IPS-11a (cell line): ENCODE measurements around the gene WBP2.
"Not testable (repeated sequence)": the region's sequence is repeated elsewhere in the genome, so short reads cannot be mapped to it uniquely, and the experiment has no call there.

ENCODE experiments used
- H3K4me3 ChIP-seq: one replicate; pipeline ENCODE4 v1.5.1; 2013; ENCODE audit warnings: low read depth, low read length, control low read depth

WBP2 gene

DNA sequence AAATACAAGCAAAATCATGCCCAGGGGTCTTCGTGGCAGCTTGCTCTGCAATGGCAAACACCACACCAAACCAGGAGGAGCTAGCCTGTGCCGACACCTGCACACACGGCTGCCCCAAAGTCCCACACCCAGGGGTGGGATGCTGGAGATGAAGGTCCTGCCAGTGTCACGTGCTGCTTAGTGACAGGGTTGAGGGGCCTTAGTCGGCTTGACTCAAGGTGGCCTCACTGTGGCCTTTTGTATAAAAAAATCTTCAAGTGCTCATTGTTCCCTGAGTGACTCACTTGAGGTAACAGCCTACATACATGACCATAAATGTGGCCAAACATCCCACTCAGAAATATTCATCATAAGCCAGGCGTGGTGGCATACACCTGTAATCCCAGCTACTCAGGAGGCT, 34.3 kb upstream of the WBP2 start:
- H3K4me3 ChIP-seq: no peak overlapping the region

DNA sequence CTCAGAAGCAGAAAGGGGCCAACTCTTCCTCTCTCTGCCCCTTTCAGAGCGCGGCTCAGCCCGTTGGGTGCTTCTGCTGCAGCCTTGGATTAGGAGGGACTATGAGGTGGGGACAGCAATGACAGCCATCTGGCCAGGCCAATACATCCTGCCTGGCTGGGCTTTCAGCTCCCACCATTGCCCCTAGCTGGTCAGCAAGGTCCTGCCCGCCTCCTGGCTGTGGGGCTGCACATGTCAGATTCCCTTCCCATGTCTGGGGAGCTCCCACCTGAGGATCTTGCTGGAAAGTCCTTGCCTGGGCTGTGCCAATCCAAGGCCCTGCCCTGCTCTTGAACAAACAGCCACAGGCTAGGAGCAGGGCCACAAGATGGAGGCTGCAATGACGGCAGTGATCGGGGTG, 33.3 kb upstream of the WBP2 start:
- no peak overlapping the region for H3K4me3 ChIP-seq

DNA sequence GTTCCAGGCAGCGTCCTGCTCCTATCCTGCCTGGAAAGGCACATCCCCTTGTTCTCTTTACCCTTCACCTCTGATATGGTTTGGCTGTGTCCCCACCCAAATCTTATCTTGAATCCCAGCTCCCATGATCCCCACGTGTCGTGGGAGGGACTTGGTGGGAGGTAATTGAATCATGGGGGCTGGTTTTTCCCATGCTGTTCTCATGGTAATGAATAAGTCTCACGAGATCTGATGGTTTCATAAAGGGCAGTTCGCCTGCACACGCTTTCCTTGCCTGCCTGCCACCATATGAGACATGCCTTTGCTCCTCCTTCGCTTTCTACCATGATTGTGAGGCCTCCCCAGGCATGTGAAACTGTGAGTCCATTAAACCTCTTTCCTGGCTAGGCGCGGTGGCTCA, 30.7 kb upstream of the WBP2 start:
- not testable (repeated sequence) for H3K4me3 ChIP-seq

DNA sequence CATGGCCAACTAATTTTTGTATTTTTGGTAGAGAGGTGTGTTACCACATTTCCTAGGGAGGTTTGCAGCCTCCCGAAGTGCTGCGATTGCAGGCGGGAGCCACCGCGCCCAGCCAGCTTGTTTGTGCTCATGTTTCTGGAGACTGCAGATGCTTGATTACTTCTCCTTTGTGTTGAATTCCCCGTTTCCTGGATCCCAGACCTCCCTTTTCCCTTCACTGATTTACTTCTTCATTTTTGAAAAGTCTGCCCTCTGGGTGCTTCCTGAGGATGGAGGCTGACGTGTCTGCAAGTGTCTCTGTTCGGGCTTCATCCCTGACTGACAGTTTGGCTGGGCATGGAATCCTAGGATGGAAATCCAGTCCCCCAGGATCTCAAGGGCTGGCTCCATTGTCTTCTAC, 30.3 kb upstream of the WBP2 start:
- no peak overlapping the region for H3K4me3 ChIP-seq

DNA sequence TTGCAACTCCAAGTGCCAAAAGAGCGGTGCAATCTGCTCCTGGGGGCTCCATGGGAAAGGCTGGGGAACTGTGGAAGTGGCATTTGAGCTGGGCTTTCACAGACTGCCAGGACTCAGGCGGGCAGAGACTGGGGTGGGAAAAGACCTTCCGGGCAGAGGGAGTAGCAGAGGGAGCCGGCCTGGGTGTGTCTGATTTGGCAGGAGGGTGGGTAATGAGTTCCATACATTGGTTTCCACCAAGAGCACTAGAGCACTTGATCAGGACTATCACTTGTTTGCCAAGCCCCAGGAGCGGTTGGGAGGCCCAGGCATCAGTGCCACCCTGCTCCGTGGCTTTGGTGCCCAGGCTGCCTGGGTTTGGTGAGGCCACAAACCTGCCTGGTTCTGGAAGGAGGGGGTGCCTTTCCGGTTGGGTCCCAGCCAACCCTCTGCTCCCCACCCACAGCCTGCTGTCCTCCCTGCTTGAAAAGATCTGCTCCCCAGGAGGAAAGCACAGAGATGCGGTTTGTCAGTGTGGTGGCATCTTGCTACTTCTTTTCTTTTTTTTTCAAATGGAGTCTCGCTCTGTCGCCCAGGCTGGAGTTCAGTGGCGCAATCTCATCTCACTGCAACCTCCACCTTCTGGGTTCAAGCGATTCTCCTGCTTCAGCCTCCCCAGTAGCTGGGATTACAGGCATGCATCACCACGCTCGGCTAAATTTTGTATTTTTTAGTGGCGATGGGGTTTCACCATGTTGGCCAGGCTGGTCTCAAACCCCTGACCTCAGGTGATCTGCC, 26.7 kb upstream of the WBP2 start:
- no peak overlapping the region for H3K4me3 ChIP-seq

DNA sequence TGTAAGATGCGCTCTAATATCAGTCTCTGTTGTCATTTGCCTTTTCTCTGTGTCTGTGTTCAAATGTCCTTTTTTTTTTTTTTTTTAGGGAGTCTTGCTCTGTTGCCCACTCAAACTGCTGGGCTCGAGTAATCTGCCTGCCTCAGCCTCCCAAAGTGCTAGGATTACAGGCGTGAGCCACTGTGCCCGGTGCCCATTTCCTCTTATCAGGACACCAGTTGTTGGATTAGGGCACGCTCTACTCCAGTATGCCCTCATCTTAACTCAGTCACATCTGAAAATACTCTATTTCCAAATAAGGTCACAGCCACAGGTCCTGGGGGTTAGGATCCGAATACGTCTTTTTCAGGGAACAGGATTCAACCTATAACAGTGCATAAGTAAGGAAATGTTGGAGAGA, 25.1 kb upstream of the WBP2 start:
- no peak overlapping the region for H3K4me3 ChIP-seq

DNA sequence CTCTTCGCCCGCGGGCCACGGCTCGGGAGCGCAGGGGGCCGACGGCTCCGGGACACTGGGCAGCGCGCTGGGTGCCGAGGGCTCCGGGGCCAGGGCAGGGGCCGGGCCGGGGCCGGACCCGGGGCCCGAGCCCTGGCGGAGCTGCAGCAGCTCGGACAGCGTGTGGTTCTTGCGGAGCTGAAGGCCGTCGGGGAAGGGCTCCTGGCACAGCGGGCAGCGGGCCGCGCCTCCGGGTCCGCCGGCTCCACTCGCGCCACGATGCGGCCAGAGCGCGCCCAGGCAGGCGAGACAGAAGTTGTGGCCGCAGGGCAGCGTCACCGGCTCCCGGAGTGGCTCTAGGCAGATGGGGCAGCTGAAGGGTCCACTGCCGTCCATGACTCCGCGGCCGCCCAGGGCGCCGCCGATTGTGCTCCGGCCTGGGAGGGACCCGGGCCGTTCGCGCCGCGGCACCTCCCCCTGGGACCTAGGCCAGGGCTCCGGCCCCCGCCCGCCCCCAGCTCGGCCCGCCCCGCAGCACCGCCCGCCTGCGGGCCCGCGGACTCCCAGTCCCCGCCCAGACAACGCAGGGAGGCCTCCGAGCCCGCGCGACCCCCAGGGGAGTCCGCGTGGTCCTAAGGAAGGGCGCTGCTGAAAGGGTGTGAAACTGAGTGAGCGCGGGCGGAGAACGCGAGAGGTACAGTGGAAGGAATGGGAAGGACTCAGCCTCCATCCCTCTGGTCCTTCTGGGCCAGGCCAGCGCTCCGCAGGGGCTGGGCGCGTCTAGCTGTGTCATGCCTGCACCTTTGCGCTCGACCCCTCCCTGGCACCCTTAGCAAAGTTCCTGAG, 23.3 kb upstream of the WBP2 start, which contains the start of gene TRIM47:
TRIM47 (minus strand) TSS at position 408 of the 825 bp plus-strand sequence; CDS start at position 375, 33 bp downstream.
- H3K4me3 ChIP-seq: peak within 1 kb of the TSS; percentile 42

- H3K4me3 ChIP-seq: peak overlapping the region; percentile 42
Observed at GRCh38 chr17:75877752-75878173, 22.6 kb upstream of the WBP2 start.

DNA sequence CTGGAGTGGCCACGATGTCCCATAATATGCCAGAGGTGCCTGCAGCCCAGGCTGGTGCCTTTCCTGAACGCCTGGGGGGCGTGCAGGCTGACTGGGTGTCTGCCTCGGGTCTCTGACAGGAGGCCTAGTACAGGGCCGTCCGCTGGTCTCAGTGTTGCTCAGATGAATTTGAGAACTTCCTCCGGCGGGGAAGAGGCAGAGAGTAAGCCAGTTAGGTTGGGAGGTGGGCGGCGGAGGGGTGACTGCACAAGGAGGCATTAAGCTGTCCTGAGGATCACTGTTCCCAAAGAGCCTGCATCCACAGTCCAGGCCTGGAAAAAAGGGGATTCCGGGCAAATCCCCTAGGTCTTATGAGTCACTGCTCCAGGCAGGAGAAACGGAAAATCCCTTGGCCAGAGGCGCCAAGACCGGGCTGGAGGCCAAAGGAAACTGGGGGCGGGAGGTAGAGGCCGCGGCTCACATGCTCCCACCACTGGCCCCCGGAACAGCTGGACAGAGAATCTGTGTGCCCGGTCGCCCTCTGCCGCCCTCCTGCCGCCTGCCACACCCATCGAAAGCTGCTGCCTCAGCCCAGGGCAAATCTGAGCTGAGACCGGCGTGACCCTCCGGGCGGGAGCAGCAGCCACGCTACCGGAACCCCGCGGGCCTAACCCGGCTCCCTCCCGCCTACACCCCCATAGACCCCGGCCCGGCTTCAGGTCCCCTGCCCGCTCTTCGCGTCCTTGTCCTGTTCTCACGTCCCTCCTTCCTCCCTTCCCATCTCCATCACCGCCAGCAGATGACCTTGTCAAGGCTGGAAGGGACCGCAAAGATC, 22.0 kb upstream of the WBP2 start:
- peak overlapping the region; percentile 42 for H3K4me3 ChIP-seq

DNA sequence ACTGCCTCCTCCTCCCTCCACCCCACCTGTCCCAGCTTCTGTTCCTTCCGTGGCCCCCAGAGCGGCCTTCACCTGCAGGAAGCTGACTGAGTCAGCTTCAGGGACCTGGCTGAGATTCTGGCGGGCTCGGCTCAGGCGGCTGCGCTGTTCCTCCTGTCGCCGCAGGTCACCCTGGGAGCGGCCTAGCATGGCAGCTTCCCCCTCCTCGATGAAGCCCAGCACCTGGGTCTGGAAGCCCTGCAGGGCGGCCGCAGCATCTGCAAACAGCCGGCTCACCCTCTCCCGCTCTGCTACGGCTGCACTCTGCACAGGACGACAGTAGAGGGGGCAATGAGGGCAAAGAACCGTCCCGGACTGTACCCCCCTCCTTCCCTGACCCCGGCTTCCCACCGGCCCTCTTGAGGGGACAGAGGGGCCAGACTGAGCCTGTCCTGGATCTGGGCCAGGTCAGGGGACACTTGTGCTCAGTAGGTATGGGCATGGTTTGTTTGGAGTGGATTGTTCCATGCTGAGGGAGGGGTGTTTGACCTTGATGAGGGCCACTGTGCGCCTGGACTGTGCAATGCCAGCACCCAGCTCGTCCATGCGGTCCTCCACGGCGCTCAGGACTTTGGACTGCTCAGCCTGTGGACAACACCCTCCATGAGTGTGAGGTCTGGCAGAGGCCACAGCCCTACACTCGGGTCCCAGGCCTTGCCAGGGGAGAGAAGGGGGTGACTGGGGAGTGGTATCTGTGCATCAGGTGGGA, 21.2 kb upstream of the WBP2 start:
- no peak overlapping the region for H3K4me3 ChIP-seq

GRCh38 chr17:75875940-75876189, 20.7 kb upstream of the WBP2 start:
- H3K4me3 ChIP-seq: no peak overlapping the region

DNA sequence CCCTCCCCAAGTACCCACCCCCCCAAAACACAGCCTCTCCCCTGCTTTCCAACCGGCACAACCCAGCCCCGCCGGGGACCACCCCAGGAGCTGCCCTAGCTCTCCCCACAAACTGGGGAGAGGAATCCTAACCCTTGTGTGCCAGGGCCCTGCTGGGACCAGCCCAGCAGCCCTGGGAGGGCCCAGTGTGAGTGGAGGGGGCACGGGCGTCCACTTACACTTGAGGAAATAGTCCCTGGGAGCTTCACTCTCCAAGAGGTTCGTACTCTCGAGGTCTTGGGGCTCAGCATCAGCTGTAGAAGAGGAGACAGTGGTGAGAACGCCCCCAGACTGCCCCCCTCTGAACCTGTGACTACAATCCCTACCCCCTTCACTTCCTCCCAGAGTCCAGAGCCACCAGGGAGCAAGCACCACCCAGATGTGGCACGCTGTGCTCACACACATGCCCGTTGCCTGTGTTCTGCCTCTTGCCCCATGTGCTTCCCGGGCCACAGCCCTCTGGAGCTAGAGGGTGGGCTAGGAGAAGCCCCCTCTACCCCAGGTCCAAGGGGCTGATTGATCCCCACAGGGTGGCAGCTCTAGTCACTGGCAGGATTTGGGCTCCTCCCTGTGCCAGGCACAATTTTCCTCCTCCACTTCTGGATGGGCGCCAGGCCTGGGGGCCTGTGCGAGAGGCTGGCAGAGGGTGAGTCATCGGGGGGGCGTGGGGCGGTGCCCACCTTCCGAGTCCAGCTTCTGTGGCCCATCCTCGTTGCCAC, 20.2 kb upstream of the WBP2 start:
- H3K4me3 ChIP-seq: no peak overlapping the region

DNA sequence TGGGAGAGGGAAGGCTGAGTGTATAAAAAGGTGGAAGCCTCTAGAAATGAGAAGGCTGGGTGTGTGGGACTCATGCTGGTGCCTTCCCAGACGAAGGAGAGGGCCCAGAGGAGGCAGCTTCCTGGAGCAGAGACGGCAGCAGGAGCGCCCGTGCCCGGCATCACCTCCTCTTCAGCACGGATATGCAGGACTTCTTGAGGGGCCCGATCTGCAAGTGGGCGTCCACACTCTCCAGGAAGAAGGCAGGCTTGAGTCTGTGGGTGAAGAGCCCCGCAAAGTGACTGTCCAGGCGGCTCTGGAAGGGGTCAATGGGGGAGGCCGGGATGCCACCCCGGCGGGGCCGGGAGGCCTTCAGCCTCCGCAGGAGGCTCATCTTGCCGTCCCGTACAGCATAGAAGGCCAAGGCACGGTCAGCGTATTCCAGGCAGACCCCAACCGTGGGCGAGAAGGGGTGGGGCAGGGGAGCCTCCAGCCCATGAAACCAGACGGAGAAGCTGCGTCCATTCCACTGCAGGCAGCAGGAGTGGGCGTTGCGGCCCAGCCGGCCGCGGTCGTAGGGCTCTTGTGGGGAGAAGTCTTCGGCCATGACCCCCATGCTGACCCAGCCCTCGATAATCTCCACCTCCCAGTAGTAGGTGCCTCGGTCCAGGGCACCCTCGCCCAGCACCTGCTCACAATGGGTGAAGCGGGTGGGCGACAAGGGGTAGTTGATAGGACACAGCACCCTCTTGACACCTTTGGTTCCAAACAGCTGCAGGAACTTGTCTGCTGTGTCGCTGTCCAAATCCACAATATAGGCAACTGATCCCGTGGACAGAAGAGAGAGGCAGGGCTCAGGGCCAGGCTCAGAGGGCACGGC, 19.4 kb upstream of the WBP2 start:
- H3K4me3 ChIP-seq: no peak overlapping the region

GRCh38 chr17:75873587-75874322, 18.6 kb upstream of the WBP2 start:
- H3K4me3 ChIP-seq: no peak overlapping the region

DNA sequence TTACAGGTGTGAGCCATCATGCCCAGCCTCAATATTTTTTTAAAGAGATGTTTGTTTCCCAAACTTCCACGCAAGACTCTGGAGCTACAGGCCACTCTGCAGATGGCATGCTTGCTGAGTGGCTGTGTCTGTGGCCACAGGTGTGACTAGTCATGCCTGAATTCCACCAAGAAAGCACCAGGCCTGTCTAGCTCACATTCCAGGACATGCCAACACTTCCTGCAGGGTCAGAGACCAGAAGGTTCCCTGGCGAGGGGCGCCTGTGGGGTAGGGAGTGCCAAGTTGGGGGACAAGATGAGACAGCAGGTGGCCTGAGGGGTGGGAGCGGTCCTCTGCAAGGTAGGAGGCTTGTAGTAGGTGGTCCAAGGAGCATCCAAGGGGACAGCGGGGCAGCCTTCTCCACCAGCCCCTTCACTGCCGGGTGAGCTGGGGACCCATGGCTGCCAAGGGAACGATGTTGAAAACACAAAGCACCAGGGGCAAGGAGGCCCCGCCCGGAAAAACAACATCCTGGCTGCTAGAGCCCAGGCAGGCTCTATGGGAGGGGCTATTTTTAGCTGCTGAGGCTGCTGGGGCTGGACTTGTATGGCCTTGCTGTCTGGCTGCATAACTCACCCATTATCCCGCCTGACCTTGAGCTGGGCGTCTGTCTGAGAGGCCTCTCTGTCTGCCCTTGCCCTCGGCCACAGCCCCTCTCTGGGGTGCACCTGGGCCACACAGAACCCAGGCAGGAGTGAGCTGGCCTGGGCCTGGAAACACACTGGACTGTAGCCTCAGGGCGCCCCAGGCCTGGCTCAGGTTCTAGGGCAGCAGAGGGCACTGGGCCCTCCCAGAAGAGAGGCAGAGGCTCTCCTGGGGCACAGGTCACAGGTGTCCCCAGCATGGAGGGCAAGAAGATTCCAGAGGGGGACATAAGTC, 17.6 kb upstream of the WBP2 start:
- H3K4me3 ChIP-seq: no peak overlapping the region

DNA sequence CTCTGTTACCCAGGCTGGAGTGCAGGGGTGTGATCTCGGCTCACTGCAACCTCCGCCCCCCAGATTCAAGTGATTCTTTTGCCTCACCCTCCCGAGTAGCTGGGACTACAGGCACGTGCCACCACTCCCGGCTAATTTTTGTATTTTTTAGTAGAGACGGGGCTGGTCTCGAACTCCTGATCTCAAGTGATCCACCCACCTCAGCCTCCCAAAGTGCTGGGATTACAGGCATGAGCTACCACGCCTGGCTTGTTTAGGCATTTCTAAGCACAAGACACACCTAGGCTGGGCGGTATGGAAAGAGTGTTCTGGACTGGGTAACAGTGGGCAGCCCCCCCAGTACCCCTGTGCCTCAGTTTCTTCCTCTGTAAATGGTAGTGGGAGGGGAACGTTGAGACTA, 15.1 kb upstream of the WBP2 start:
- not testable (repeated sequence) for H3K4me3 ChIP-seq

DNA sequence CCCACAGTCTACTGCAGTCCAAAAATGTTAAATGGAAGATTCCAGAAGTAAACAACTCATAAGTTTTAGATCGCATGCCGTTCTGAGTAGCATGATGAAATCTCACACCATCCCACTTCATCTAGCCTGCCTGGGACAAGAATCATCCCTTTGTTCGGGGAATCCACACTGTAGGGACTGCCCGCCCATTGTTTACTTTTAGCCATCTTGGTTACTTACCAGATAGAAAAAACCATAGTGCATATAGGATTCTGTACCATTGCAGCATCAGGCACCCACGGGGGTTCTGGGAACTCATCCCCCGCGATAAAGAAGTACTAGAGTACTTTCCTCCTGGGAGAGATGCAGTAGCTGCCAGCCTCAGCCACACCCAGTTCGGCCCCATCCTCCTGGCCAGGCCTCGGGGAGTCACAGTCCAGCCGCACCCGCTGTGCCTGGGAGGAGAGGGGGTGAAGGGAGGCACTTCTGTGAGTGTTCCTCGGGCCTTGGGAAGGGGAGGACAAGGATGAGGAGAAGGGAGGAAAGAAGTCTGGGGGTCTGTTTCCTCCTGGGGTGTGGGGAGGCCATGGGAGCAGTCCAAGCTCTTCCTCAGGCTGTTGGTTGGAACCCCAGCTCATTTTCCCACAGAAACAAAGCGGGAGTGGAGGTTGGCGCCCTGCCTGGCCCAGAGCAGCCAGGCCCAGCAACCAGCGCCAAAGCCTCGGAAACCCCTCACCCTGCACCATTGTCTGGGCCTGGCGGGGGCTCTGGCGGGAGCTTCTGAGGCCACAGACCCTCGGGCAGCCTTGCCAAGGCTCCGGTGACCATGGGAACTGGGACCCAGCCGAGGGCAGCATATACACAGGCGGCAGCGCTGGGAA, 14.4 kb upstream of the WBP2 start:
- H3K4me3 ChIP-seq: no peak overlapping the region
